Fibroblast of the aortic adventitia (primary cell): ENCODE data around the gene DYNLT1. TPM values are rescaled to one million over a fixed set of nuclear protein-coding genes. Genes with fewer than 3 reads are reported as not detected.
"Not testable (repeated sequence)": the region's sequence is repeated elsewhere in the genome, so short reads cannot be mapped to it uniquely, and the experiment has no call there.

Experiments
- DNase-seq: peaks from one replicate; pipeline ENCODE4 v3.0.0-alpha.2; 2010; ENCODE audit warnings: low read depth
- H3K4me3 ChIP-seq: 2 replicates; pipeline ENCODE4 v1.5.1; 2011; ENCODE audit warnings: low read depth, mild to moderate bottlenecking, control low read depth, low read length, moderate library complexity
- total RNA-seq: library from RNA; depleted of rRNA; stranded (reverse); fragments of >200 nt; gene quantifications from 2 replicates; pipeline ENCODE4 v1.2.3, GENCODE V29; 2012; ENCODE audit warnings: low replicate concordance
- TF ChIP-seq, protein P1 (sequence below): IDR thresholded peaks from 2 replicates; pipeline ENCODE4 v1.5.1; 2011; ENCODE audit warnings: mild to moderate bottlenecking, low read length, control low read depth, inconsistent platforms; ENCODE audit not compliant: insufficient read depth

DYNLT1 gene
- total RNA-seq, 1 donor, result 138 TPM

DNA sequence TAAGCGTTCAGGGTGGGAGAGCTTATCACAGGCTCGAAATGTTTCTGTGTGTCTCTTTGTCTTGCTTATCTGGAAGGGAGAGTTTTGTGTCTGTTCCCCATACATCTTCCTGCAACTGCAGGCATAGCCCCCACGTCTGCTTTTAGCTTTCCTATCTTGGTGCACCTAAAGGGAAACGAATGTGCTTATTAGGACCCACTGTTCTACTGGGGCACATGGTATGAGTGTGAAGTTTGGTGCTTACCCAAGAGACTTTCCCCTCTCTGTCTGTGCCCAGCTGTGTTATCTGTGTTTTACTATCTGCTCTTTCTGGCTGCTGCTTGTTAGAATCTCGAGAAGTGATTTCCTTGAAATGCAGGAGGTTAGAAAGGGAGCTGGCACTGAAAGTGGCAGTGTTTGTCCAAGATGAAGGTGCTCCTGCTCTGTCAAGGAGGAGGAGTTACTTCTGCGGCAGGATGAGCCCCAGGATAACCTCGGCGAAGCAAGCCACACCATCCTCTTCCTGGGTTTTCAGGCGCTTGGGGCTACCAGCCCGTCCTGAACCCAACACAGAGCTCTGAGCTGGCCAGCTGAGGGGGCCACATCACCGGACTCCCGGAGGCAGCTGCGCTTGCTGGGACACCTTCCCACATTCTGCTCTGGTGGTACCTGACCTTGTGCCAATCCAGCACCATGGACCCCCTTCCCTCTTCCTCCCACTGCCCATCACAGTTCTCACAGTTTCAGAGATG lies 23.4 kb downstream of the DYNLT1 start:
- TF ChIP-seq, protein P1, sequence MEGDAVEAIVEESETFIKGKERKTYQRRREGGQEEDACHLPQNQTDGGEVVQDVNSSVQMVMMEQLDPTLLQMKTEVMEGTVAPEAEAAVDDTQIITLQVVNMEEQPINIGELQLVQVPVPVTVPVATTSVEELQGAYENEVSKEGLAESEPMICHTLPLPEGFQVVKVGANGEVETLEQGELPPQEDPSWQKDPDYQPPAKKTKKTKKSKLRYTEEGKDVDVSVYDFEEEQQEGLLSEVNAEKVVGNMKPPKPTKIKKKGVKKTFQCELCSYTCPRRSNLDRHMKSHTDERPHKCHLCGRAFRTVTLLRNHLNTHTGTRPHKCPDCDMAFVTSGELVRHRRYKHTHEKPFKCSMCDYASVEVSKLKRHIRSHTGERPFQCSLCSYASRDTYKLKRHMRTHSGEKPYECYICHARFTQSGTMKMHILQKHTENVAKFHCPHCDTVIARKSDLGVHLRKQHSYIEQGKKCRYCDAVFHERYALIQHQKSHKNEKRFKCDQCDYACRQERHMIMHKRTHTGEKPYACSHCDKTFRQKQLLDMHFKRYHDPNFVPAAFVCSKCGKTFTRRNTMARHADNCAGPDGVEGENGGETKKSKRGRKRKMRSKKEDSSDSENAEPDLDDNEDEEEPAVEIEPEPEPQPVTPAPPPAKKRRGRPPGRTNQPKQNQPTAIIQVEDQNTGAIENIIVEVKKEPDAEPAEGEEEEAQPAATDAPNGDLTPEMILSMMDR, result no peak
- no peak for DNase-seq
- H3K4me3 ChIP-seq, result no peak overlapping the region

DNA sequence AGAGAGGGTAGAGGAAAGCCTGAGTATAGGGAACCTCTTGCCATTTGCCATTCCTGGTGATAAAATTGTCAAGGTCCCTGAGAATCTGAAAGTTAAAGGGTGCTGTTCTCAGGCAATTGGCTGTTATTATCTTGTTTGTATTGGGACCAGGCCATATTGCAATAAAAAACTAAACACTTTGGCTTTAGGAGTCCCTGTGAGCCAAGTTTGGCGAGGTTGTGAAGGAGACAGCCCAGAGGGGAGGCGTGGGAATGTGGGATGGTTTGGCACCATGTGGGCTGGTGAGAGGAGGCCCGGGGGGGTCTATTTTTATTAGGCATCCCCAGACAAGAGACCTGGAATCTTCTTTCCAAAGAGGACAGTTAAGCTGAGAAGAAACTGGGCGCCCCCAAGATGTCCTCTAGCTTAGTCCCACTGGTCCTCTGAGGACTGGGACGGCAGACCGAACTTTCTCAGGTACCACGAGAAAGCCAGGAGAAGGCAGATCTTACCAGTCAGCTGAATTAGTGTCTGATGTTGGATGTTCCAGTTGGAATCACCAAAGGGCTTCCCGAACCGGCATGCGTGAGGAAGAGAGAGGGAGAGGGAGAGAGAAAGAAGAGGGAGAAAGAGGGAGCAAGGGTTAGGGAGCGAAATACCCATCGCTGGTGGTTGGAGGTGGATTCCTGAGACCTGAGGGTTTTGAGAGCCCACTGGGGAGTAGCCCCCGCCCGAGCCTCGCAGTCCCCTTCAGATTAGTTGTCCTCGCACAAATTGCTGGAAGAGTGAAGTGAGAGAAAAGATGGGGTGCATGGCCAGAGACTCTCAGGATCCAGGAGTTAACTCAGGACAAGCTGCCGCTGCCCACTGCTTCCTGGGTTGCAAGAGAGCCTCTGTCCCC lies 24.4 kb downstream of the DYNLT1 start:
- DNase-seq, result no peak
- TF ChIP-seq, protein P1, result no peak
- no peak overlapping the region for H3K4me3 ChIP-seq

DNA sequence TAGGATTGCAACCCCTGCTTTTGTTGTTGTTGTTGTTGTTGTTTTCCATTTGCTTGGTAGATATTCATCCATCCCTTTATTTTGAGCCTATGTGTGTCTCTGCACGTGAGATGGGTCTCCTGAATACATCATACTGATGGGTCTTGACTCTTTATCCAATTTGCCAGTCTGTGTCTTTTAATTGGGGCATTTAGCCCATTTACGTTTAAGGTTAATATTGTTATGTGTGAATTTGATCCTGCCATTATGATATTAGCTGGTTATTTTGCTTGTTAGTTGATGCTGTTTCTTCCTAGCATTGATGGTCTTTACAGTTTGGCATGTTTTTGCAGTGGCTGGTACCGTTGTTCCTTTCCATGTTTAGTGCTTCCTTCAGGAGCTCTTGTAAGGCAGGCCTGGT lies 26.3 kb downstream of the DYNLT1 start:
- H3K4me3 ChIP-seq, DNase-seq: not testable (repeated sequence)

DNA sequence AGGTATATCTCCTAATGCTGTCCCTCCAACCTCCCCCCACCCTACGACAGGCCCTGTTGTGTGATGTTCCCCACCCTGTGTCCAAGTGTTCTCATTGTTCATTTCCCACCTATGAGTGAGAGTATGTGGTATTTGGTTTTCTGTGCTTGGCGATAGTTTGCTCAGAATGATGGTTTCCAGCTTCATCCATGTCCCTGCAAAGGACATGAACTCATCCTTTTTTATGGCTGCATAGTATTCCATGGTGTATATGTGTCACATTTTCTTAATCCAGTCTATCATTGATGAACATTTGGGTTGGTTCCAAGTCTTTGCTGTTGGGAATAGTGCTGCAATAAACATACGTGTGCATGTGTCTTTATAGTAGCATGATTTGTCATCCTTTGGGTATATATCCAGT lies 29.9 kb downstream of the DYNLT1 start:
- not testable (repeated sequence) for H3K4me3 ChIP-seq, DNase-seq

DNA sequence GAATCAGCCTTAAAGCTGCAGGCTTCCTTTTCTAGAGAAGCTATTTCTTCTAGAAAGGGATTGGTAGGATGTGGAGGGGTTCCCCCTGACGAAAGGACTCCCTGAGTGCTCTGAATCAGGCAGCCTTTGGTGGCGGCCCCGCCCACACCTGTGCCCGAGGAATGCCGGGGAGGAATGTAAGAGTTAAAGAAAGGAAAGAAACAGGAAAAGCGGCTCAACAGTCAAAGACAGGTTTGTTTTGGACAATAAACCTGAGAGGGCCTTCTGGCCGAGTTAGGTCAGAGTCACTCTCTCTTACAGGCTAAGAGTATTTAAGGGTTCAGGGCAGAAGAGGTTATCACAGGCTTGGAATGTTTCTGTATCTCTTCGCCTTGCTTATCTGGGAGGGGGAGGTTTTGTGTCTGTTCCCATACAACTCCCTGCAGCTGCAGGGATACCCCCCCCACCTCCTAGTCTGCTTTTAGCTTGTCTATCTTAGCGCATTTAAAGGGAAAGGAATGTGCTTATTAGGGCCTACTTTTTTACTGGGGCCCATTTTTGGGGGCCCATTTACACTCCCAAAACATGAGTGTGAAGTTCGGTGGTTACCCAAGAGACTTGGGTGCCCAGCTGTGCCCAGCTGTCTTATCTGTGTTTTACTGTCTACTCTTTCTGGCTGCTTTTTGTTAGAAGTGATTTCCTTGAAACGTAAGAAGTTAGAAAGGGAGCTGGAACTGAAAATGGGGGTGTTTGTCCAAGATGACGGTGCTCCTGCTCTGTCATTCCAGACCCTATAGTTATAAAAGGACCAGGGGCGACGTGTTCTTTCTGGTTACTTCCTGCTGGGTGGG lies 32.8 kb downstream of the DYNLT1 start:
- DNase-seq, result no peak
- TF ChIP-seq, protein P1, result no peak
- no peak overlapping the region for H3K4me3 ChIP-seq

DNA sequence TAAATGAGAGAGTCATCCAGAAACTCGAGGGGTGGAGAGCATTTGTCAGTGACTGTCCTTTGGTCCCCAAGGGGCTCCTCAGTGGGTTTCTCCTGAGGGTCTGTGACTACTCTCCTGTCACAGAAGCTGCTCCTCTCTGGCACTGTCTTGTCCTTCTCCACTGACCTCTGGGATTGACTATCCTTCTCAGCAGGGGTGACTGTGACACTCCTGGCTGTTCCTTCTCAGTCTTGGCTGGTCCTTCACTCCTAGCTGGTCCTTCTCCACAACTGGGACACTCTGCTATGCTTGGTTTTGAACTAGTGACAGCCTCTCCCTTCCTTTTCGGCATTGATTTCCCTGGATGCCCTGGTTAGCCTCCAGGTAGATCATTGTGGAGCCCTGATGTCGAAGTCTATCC lies 33.5 kb downstream of the DYNLT1 start:
- no peak for DNase-seq
- TF ChIP-seq, protein P1, result no peak
- no peak overlapping the region for H3K4me3 ChIP-seq

DNA sequence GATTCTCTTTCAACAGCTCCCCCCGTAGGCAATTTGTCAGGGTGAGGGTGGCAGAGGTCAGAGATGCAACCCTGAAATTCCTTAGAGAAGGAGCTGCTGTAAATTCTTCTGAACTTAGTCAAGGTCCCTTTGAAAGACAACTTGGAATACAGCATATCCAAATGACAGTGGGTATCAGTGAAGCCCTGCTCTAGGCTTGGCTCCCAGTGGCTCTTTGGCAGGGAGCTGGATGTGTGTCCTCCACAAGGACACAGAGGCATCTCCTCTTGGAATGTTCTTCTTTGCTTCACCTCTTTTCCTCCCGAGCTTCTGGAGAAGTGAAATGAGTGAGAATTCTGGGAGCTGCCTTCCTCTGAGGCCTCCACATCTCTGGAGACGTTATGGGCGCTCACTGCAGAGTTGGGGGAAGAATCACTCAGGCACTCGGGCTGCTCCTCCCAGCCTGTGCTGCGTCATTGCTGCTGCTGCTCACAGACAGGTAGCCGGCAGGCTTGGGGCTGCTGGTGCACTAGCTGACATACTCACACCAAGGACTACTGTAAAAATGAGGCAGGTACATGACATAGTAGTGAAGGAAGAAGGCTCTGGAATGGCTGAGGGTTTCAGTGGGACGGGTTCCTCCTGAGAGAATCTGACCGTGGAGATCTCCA lies 34.1 kb downstream of the DYNLT1 start:
- no peak for DNase-seq
- H3K4me3 ChIP-seq, result no peak overlapping the region
- TF ChIP-seq, protein P1, result no peak
